ENCODE data around the gene LMOD3.

The LMOD3 gene

DNA sequence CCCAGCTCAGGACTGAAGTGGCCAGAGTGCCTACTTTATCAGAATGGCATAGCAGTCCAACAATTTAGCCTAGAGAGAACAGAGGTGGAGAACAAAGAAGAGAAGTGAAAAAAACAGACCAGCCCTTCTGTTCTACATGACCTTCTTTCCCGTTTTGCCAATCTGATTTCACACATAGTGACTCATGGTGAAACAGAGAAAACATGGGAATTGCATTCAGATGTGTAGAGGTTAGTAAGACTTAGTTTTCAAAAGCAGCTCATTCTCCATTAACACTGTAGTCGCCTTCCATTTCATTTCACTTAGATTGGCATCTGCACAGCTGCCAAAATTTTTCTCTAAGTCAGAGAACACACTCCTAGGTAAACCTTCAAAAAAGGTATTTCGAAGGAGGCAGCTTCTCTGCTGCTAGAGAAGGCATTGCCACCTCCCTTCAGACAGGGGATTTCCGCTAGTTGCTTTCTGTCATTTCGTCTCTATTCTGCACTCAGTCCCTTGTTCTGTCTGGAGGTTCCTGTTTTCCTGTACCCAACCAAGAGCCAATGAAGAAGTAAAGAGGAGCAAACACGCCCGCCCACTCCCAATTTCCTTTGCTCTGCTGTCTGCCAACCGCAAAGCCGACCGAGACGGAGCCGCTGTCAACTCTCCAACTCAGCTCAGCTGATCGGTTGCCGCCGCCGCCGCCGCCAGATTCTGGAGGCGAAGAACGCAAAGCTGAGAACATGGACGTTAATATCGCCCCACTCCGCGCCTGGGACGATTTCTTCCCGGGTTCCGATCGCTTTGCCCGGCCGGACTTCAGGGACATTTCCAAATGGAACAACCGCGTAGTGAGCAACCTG, 37.8 kb downstream of the LMOD3 start, which contains the start of gene ARL6IP5:
Gene ARL6IP5, plus strand, starts transcription at position 612 of the 842 bp plus-strand sequence. Its CDS starts 111 bp downstream, at position 723.
- H3K79me2 ChIP-seq (ENCODE audit: insufficient read depth, low read depth): peaks cover 55% of the 10 kb centered on the region
- H4K20me1 ChIP-seq (ENCODE audit: insufficient read depth): no peaks in the 10 kb centered on the region
- H3K4me2 ChIP-seq: peak within 1 kb of the TSS; percentile 92
- no peaks in the 10 kb centered on the region for H3K27me3 ChIP-seq (ENCODE audit: insufficient read depth, low read depth)
- H3K36me3 ChIP-seq (ENCODE audit: insufficient read depth): no peaks in the 10 kb centered on the region
- H2AFZ ChIP-seq (ENCODE audit: low read depth): peak within 1 kb of the TSS; percentile 40
- H3K27ac ChIP-seq: peak within 1 kb of the TSS; percentile 78
- TF ChIP-seq, protein P1, sequence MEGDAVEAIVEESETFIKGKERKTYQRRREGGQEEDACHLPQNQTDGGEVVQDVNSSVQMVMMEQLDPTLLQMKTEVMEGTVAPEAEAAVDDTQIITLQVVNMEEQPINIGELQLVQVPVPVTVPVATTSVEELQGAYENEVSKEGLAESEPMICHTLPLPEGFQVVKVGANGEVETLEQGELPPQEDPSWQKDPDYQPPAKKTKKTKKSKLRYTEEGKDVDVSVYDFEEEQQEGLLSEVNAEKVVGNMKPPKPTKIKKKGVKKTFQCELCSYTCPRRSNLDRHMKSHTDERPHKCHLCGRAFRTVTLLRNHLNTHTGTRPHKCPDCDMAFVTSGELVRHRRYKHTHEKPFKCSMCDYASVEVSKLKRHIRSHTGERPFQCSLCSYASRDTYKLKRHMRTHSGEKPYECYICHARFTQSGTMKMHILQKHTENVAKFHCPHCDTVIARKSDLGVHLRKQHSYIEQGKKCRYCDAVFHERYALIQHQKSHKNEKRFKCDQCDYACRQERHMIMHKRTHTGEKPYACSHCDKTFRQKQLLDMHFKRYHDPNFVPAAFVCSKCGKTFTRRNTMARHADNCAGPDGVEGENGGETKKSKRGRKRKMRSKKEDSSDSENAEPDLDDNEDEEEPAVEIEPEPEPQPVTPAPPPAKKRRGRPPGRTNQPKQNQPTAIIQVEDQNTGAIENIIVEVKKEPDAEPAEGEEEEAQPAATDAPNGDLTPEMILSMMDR (conservative IDR thresholded peaks at IDR 0.05; ENCODE audit: low read depth, low read length): no peak
- no peak within 1 kb of the TSS for H3K4me3 ChIP-seq (IDR thresholded peaks at IDR 0.05; ENCODE audit: insufficient read depth, low read depth, low read length)
- H3K9ac ChIP-seq: peak within 1 kb of the TSS; percentile 67
- peaks cover 65% of the 10 kb centered on the region for H3K4me1 ChIP-seq (ENCODE audit: low read depth, poor library complexity, severe bottlenecking)

DNA sequence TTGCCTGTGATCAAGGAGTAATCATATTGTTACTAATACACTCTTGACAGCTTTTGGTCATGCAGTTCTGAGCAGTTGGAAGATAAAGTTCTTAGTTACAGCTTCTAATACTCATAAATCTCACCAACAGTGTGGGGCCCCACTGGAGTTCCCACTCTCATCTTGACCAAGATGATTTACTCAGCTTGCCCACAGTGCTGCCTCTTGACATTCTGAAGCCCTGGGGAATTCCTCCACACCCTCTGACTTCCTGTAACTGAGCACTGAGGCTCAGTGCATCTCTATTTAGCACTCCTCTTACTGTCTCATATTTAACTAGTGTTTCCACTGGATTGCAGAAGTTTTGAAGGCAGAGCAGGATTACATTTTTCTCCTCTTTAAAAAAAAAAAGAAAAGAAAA, 39.6 kb downstream of the LMOD3 start:
- H3K4me1 ChIP-seq (ENCODE audit: low read depth, poor library complexity, severe bottlenecking): peaks cover 64% of the 10 kb centered on the region
- no peaks in the 10 kb centered on the region for H4K20me1 ChIP-seq (ENCODE audit: insufficient read depth)
- peak overlapping the region; percentile 78 for H3K27ac ChIP-seq
- H3K4me3 ChIP-seq (IDR thresholded peaks at IDR 0.05; ENCODE audit: insufficient read depth, low read depth, low read length): no peak overlapping the region
- peaks cover 55% of the 10 kb centered on the region for H3K79me2 ChIP-seq (ENCODE audit: insufficient read depth, low read depth)
- H3K27me3 ChIP-seq (ENCODE audit: insufficient read depth, low read depth): no peaks in the 10 kb centered on the region
- H3K9ac ChIP-seq: peak overlapping the region; percentile 20; the same call in 1 of the 2 replicates
- TF ChIP-seq, protein P1 (conservative IDR thresholded peaks at IDR 0.05; ENCODE audit: low read depth, low read length): no peak
- no peak overlapping the region for H2AFZ ChIP-seq (ENCODE audit: low read depth)
- peak overlapping the region; percentile 92 for H3K4me2 ChIP-seq
- H3K36me3 ChIP-seq (ENCODE audit: insufficient read depth): no peaks in the 10 kb centered on the region

DNA sequence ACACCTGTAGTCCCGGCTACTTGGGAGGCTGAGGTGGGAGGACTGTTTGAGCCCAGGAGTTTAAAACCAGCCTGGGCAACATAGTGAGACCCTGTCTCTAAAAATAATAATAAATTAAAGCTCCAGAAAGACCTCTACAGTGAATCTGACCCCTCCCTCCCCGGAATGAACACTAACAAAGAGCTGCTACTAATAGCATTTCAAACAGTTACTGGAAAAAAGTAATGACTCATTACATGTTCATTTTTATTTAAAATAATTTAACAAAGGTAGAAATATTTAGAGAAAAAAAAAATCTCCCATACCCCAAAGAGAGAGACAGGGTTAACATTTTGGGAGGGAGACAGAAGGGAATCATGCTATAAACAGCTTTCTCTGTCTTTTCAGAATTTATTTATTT, 40.0 kb downstream of the LMOD3 start:
- no peaks in the 10 kb centered on the region for H3K36me3 ChIP-seq (ENCODE audit: insufficient read depth)
- peak overlapping the region; percentile 92 for H3K4me2 ChIP-seq
- H2AFZ ChIP-seq (ENCODE audit: low read depth): peak overlapping the region; percentile 14; the same call in 1 of the 2 replicates
- no peaks in the 10 kb centered on the region for H4K20me1 ChIP-seq (ENCODE audit: insufficient read depth)
- TF ChIP-seq, protein P1 (conservative IDR thresholded peaks at IDR 0.05; ENCODE audit: low read depth, low read length): no peak
- peaks cover 55% of the 10 kb centered on the region for H3K79me2 ChIP-seq (ENCODE audit: insufficient read depth, low read depth)
- no peak overlapping the region for H3K4me3 ChIP-seq (IDR thresholded peaks at IDR 0.05; ENCODE audit: insufficient read depth, low read depth, low read length)
- peak overlapping the region; percentile 78 for H3K27ac ChIP-seq
- no peaks in the 10 kb centered on the region for H3K27me3 ChIP-seq (ENCODE audit: insufficient read depth, low read depth)
- peaks cover 63% of the 10 kb centered on the region for H3K4me1 ChIP-seq (ENCODE audit: low read depth, poor library complexity, severe bottlenecking)
- peak overlapping the region; percentile 20; the same call in 1 of the 2 replicates for H3K9ac ChIP-seq

DNA sequence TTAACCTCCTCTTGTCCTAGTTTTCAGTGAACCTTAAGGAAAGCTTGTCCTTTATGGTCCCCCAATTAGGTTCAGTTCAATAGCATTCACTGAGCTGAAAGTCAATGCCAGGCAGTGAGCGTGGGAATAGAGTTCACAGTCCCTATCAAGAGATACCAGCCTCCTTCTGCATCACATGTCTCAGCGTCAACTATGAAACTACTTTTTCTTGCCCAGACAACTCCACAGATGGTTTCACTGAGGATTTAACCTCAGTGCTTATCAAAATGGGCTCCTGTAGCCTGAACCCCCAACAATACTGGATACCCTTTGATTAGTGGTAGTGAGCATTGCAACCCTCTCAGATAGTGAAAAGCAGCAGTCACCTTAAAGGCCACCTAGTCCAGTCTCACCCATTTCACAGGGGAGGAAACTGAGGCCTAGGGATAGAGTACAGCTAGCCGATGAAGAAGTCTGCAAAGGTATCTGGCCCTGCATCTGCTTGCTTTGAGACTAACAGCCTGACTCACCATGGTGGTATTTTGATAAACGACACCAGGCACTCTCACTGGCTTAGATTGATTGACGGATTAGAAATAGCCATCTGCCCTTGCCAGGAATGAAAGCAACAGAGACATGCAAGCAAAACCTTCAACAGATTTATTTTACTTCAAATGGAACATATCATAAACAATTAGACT, 40.7 kb downstream of the LMOD3 start:
- Histone ChIP-seq H3K9ac (no peak overlapping the region), H3K36me3 (ENCODE audit: insufficient read depth) (no peaks in the 10 kb centered on the region), H2AFZ (ENCODE audit: low read depth) (peak overlapping the region; percentile 14; the same call in 1 of the 2 replicates), H3K4me2 (peak overlapping the region; percentile 92), H3K27me3 (ENCODE audit: insufficient read depth, low read depth) (no peaks in the 10 kb centered on the region), H3K4me1 (ENCODE audit: low read depth, poor library complexity, severe bottlenecking) (peaks cover 59% of the 10 kb centered on the region), H3K27ac (peak overlapping the region; percentile 78), H3K4me3 (IDR thresholded peaks at IDR 0.05; ENCODE audit: insufficient read depth, low read depth, low read length) (no peak overlapping the region), H4K20me1 (ENCODE audit: insufficient read depth) (no peaks in the 10 kb centered on the region), H3K79me2 (ENCODE audit: insufficient read depth, low read depth) (peaks cover 55% of the 10 kb centered on the region)
- TF ChIP-seq, protein P1 (conservative IDR thresholded peaks at IDR 0.05; ENCODE audit: low read depth, low read length): no peak

Measured in KMS-11 (cell line).